ENCODE data around the gene CDH23.

Gene CDH23

GRCh38 chr10:71806704-71807556 is 410.2 kb downstream of the CDH23 start:
- Histone ChIP-seq H3K36me3 (ENCODE audit: control insufficient read depth, insufficient read depth, low read length) (no peaks in the 10 kb centered on the region), H3K27ac (ENCODE audit: low read depth, low read length) (no peak overlapping the region), H3K4me3 (ENCODE audit: low read length) (no peak overlapping the region), H3K9ac (ENCODE audit: low read length) (no peak overlapping the region), H3K27me3 (ENCODE audit: control insufficient read depth, insufficient read depth, low read length) (no peaks in the 10 kb centered on the region), H3K4me1 (ENCODE audit: control insufficient read depth, insufficient read depth, low read length) (no peaks in the 10 kb centered on the region)

GRCh38 chr10:71807557-71808510 is 411.1 kb downstream of the CDH23 start:
- Histone ChIP-seq H3K27me3 (ENCODE audit: control insufficient read depth, insufficient read depth, low read length) (no peaks in the 10 kb centered on the region), H3K4me3 (ENCODE audit: low read length) (no peak overlapping the region), H3K4me1 (ENCODE audit: control insufficient read depth, insufficient read depth, low read length) (no peaks in the 10 kb centered on the region), H3K27ac (ENCODE audit: low read depth, low read length) (no peak overlapping the region), H3K36me3 (ENCODE audit: control insufficient read depth, insufficient read depth, low read length) (no peaks in the 10 kb centered on the region), H3K9ac (ENCODE audit: low read length) (no peak overlapping the region)

- Histone ChIP-seq H3K27me3 (ENCODE audit: control insufficient read depth, insufficient read depth, low read length) (no peaks in the 10 kb centered on the region), H3K4me3 (ENCODE audit: low read length) (no peak overlapping the region), H3K9ac (ENCODE audit: low read length) (no peak overlapping the region), H3K27ac (ENCODE audit: low read depth, low read length) (no peak overlapping the region), H3K36me3 (ENCODE audit: control insufficient read depth, insufficient read depth, low read length) (no peaks in the 10 kb centered on the region), H3K4me1 (ENCODE audit: control insufficient read depth, insufficient read depth, low read length) (no peaks in the 10 kb centered on the region)
Observed at GRCh38 chr10:71809628-71810027, 412.9 kb downstream of the CDH23 start.

- Histone ChIP-seq H3K4me3 (ENCODE audit: low read length) (no peak overlapping the region), H3K36me3 (ENCODE audit: control insufficient read depth, insufficient read depth, low read length) (no peaks in the 10 kb centered on the region), H3K27me3 (ENCODE audit: control insufficient read depth, insufficient read depth, low read length) (no peaks in the 10 kb centered on the region), H3K4me1 (ENCODE audit: control insufficient read depth, insufficient read depth, low read length) (no peaks in the 10 kb centered on the region), H3K27ac (ENCODE audit: low read depth, low read length) (no peak overlapping the region), H3K9ac (ENCODE audit: low read length) (no peak overlapping the region)
Observed at GRCh38 chr10:71810048-71810750, 413.5 kb downstream of the CDH23 start.

- Histone ChIP-seq H3K36me3 (ENCODE audit: control insufficient read depth, insufficient read depth, low read length) (peaks cover 8% of the 10 kb centered on the region), H3K9ac (ENCODE audit: low read length) (no peak overlapping the region), H3K27ac (ENCODE audit: low read depth, low read length) (no peak overlapping the region), H3K4me3 (ENCODE audit: low read length) (no peak overlapping the region), H3K27me3 (ENCODE audit: control insufficient read depth, insufficient read depth, low read length) (no peaks in the 10 kb centered on the region), H3K4me1 (ENCODE audit: control insufficient read depth, insufficient read depth, low read length) (no peaks in the 10 kb centered on the region)
Observed at GRCh38 chr10:71811351-71811750, 414.6 kb downstream of the CDH23 start.

- H3K27ac ChIP-seq (ENCODE audit: low read depth, low read length): no peak overlapping the region
- peaks cover 17% of the 10 kb centered on the region for H3K36me3 ChIP-seq (ENCODE audit: control insufficient read depth, insufficient read depth, low read length)
- H3K4me3 ChIP-seq (ENCODE audit: low read length): no peak overlapping the region
- no peak overlapping the region for H3K9ac ChIP-seq (ENCODE audit: low read length)
- H3K4me1 ChIP-seq (ENCODE audit: control insufficient read depth, insufficient read depth, low read length): no peaks in the 10 kb centered on the region
- no peaks in the 10 kb centered on the region for H3K27me3 ChIP-seq (ENCODE audit: control insufficient read depth, insufficient read depth, low read length)
Observed at GRCh38 chr10:71812016-71812912, 415.5 kb downstream of the CDH23 start.

- no peaks in the 10 kb centered on the region for H3K27me3 ChIP-seq (ENCODE audit: control insufficient read depth, insufficient read depth, low read length)
- no peak overlapping the region for H3K27ac ChIP-seq (ENCODE audit: low read depth, low read length)
- no peak overlapping the region for H3K4me3 ChIP-seq (ENCODE audit: low read length)
- no peaks in the 10 kb centered on the region for H3K4me1 ChIP-seq (ENCODE audit: control insufficient read depth, insufficient read depth, low read length)
- peaks cover 21% of the 10 kb centered on the region for H3K36me3 ChIP-seq (ENCODE audit: control insufficient read depth, insufficient read depth, low read length)
- no peak overlapping the region for H3K9ac ChIP-seq (ENCODE audit: low read length)
Observed at GRCh38 chr10:71812913-71813590, 416.3 kb downstream of the CDH23 start.

GRCh38 chr10:71814922-71815411 is 418.2 kb downstream of the CDH23 start:
- no peak overlapping the region for H3K9ac ChIP-seq (ENCODE audit: low read length)
- no peak overlapping the region for H3K27ac ChIP-seq (ENCODE audit: low read depth, low read length)
- H3K36me3 ChIP-seq (ENCODE audit: control insufficient read depth, insufficient read depth, low read length): peaks cover 37% of the 10 kb centered on the region
- no peaks in the 10 kb centered on the region for H3K4me1 ChIP-seq (ENCODE audit: control insufficient read depth, insufficient read depth, low read length)
- no peaks in the 10 kb centered on the region for H3K27me3 ChIP-seq (ENCODE audit: control insufficient read depth, insufficient read depth, low read length)
- no peak overlapping the region for H3K4me3 ChIP-seq (ENCODE audit: low read length)

GRCh38 chr10:71815515-71816130 is 418.9 kb downstream of the CDH23 start:
- Histone ChIP-seq H3K27ac (ENCODE audit: low read depth, low read length) (no peak overlapping the region), H3K4me3 (ENCODE audit: low read length) (no peak overlapping the region), H3K36me3 (ENCODE audit: control insufficient read depth, insufficient read depth, low read length) (peaks cover 41% of the 10 kb centered on the region), H3K9ac (ENCODE audit: low read length) (no peak overlapping the region), H3K4me1 (ENCODE audit: control insufficient read depth, insufficient read depth, low read length) (no peaks in the 10 kb centered on the region), H3K27me3 (ENCODE audit: control insufficient read depth, insufficient read depth, low read length) (no peaks in the 10 kb centered on the region)

GRCh38 chr10:71816421-71816851 is 419.7 kb downstream of the CDH23 start:
- Histone ChIP-seq H3K4me1 (ENCODE audit: control insufficient read depth, insufficient read depth, low read length) (no peaks in the 10 kb centered on the region), H3K27ac (ENCODE audit: low read depth, low read length) (no peak overlapping the region), H3K27me3 (ENCODE audit: control insufficient read depth, insufficient read depth, low read length) (no peaks in the 10 kb centered on the region), H3K9ac (ENCODE audit: low read length) (no peak overlapping the region), H3K4me3 (ENCODE audit: low read length) (no peak overlapping the region), H3K36me3 (ENCODE audit: control insufficient read depth, insufficient read depth, low read length) (peaks cover 49% of the 10 kb centered on the region)
